Measurements from ENCODE around the gene IFITM10. TPM values are rescaled to one million over a fixed set of nuclear protein-coding genes. Genes with fewer than 3 reads are reported as not detected.
A peak's percentile ranks its signal among the peaks of the same experiment; 100 is the strongest.

The IFITM10 gene
- total and polyA plus RNA-seq, 2 donors from 2014 or later = 2.3 to 6.4 TPM

GRCh38 chr11:1714908-1715885 is 35.2 kb downstream of the IFITM10 start:
- intact Hi-C loops (cut with DNase I) = no loop called here
- no peaks in the 10 kb centered on the region for H3K27me3 ChIP-seq (ENCODE audit: control insufficient read depth, insufficient read depth, low read length)
- H3K27ac ChIP-seq (ENCODE audit: low read depth in 2 of 2, low read length in 2 of 2) = no peak overlapping the region
- FAIRE-seq = no peak
- no peak overlapping the region for H3K4me3 ChIP-seq (ENCODE audit: low read length in 3 of 3)
- no peaks in the 10 kb centered on the region for H3K36me3 ChIP-seq (ENCODE audit: control insufficient read depth in 2 of 3, insufficient read depth in 3 of 3, low read length in 3 of 3)
- no peak overlapping the region for H3K9ac ChIP-seq (ENCODE audit: low read length in 3 of 3)
- DNase-seq = peak in 1 of 5 donors; percentile 19
- H3K4me1 ChIP-seq (ENCODE audit: control insufficient read depth in 2 of 3, insufficient read depth in 2 of 3, low read depth in 1 of 3, low read length in 3 of 3) = no peaks in the 10 kb centered on the region
- no peak for TF ChIP-seq CTCF (IDR thresholded peaks at IDR 0.05; ENCODE audit: borderline replicate concordance, extremely low read depth, insufficient read depth)
- H3K9me3 ChIP-seq (ENCODE audit: control insufficient read depth in 2 of 3, insufficient read depth in 1 of 3, low read length in 3 of 3) = no peaks in the 10 kb centered on the region

GRCh38 chr11:1708716-1709115 is 41.7 kb downstream of the IFITM10 start:
- Histone ChIP-seq H3K4me1 (ENCODE audit: control insufficient read depth in 2 of 3, insufficient read depth in 2 of 3, low read depth in 1 of 3, low read length in 3 of 3) (no peaks in the 10 kb centered on the region), H3K27me3 (ENCODE audit: control insufficient read depth, insufficient read depth, low read length) (no peaks in the 10 kb centered on the region), H3K36me3 (ENCODE audit: control insufficient read depth in 2 of 3, insufficient read depth in 3 of 3, low read length in 3 of 3) (no peaks in the 10 kb centered on the region), H3K9ac (ENCODE audit: low read length in 3 of 3) (no peak overlapping the region), H3K4me3 (ENCODE audit: low read length in 3 of 3) (no peak overlapping the region), H3K27ac (ENCODE audit: low read depth in 2 of 2, low read length in 2 of 2) (no peak overlapping the region), H3K9me3 (ENCODE audit: control insufficient read depth in 2 of 3, insufficient read depth in 1 of 3, low read length in 3 of 3) (no peaks in the 10 kb centered on the region)
- FAIRE-seq (no peak), DNase-seq (peak in 2 of 5 donors; percentile 9 to 37)
- intact Hi-C loops (cut with DNase I) = no loop called here
- TF ChIP-seq CTCF (IDR thresholded peaks at IDR 0.05; ENCODE audit: borderline replicate concordance, extremely low read depth, insufficient read depth) = no peak

GRCh38 chr11:1707751-1708150 is 42.6 kb downstream of the IFITM10 start:
- intact Hi-C loops (cut with DNase I) = no loop called here
- no peaks in the 10 kb centered on the region for H3K27me3 ChIP-seq (ENCODE audit: control insufficient read depth, insufficient read depth, low read length)
- no peak overlapping the region for H3K9ac ChIP-seq (ENCODE audit: low read length in 3 of 3)
- no peak for TF ChIP-seq CTCF (IDR thresholded peaks at IDR 0.05; ENCODE audit: borderline replicate concordance, extremely low read depth, insufficient read depth)
- H3K36me3 ChIP-seq (ENCODE audit: control insufficient read depth in 2 of 3, insufficient read depth in 3 of 3, low read length in 3 of 3) = no peaks in the 10 kb centered on the region
- H3K9me3 ChIP-seq (ENCODE audit: control insufficient read depth in 2 of 3, insufficient read depth in 1 of 3, low read length in 3 of 3) = no peaks in the 10 kb centered on the region
- FAIRE-seq = no peak
- no peak overlapping the region for H3K4me3 ChIP-seq (ENCODE audit: low read length in 3 of 3)
- no peak overlapping the region for H3K27ac ChIP-seq (ENCODE audit: low read depth in 2 of 2, low read length in 2 of 2)
- DNase-seq = no peak
- no peaks in the 10 kb centered on the region for H3K4me1 ChIP-seq (ENCODE audit: control insufficient read depth in 2 of 3, insufficient read depth in 2 of 3, low read depth in 1 of 3, low read length in 3 of 3)

Measured in kidney (tissue), 14 donors.